T47D (cell line): ENCODE data around the gene SLC22A3.
"Not testable (repeated sequence)": the region's sequence is repeated elsewhere in the genome, so short reads cannot be mapped to it uniquely, and the experiment has no call there.

ENCODE experiments used
- DNase-seq, 2 experiments: peaks; one replicate each; pipeline versions ENCODE4 v3.0.0 to v3.0.0-alpha.2; 2011 to 2012; ENCODE audit warnings: low read depth in 1 of 2, low spot score in 1 of 2
- JUND ChIP-seq: IDR thresholded peaks from 2 replicates; pipeline ENCODE4 v1.6.1; 2012; ENCODE audit warnings: low read depth
- in situ Hi-C: cut with HindIII; loops from 2 replicates; pipeline ENCODE4 v1.10.0; 2016; ENCODE audit warnings: low sequenced_read_pairs, low pct_unique_long_range_greater_than_20kb

The SLC22A3 gene

DNA sequence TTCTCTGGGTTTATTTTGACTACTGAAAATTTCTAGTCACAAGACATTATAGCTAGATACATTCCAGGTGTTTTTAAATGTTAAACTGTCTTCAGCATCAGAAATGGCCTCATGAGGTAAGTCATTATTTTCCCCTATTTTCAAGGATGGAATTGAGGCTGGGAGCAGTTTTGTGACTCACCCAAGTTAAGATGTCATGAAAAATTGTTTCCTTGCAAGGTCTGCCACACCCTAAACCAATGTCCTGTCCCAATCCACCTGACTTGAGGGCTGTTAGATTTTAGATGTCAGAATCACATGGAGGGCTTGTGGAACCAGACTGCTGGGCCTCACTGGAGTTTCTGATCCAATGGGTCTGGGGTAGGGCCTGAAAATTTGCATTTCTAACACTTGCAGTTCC is 16.9 kb downstream of the SLC22A3 start:
- no peak for DNase-seq
- no peak for TF ChIP-seq JUND
- in situ Hi-C loops: no loop called here

DNA sequence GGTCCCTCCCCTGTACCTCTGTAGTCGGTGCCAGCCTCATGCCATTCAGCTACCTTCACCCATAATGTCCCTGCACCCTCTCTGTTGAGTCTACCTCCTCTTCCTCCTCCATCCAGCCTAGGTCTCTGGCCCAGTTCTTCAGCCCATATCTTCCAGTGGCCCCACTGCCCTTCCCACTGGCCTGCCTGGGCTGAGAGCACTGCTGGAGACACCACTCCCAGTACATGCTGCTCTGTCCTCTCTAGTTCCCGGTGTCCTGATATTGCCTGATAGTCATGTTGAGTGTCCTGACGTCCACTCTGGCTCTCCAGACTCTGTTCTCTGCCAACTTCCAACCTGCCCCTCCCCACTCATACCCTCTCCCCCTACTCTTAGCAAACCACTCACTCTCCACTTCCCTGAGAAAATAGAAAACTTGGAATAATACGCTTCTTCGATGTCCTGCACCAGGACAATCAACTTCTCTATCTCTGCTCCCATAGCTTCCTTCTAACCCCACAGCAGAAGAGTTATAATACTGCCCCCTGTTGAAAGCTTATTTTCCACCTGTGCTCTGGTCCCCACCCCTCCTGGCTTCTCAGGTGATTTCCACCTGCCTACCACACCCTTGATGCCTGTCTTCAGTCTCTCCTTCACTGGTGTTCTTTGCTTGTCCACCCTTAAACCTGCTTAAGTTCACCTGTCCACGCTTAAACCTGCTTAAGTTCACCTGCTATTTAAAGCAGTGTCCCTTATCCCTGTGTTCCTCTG is 19.8 kb downstream of the SLC22A3 start:
- in situ Hi-C loops: no loop called here
- TF ChIP-seq JUND: no peak
- no peak for DNase-seq

GRCh38 chr6:160368670-160369069 is 20.5 kb downstream of the SLC22A3 start:
- TF ChIP-seq JUND: no peak
- in situ Hi-C loops: no loop called here
- DNase-seq: no peak

DNA sequence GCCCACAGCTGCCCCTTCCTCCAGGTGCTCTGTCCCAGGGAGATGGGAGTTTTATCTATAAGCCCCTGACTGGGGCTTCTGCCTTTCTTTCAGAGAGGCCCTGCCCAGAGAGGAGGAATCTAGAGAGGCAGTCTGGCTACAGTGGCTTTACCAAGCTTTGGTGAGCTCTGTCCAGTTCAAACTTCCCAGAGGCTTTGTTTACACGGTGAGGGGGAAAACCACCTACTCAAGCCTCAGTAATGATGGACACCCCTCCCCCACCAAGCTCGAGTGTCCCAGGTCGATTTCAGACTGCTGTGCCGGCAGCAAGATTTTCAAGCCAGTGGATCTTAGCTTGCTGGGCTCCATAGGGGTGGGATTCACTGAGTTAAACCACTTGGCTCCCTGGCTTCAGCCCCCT is 25.4 kb downstream of the SLC22A3 start:
- in situ Hi-C loops, DNase-seq: not testable (repeated sequence)

GRCh38 chr6:160374836-160375560 is 26.8 kb downstream of the SLC22A3 start:
- in situ Hi-C loops: no loop called here
- TF ChIP-seq JUND: no peak
- DNase-seq: no peak

- no peak for TF ChIP-seq JUND
- in situ Hi-C loops: no loop called here
- no peak for DNase-seq
Measured at GRCh38 chr6:160375561-160375949, 27.4 kb downstream of the SLC22A3 start.

GRCh38 chr6:160376445-160376844 is 28.3 kb downstream of the SLC22A3 start:
- no peak for TF ChIP-seq JUND
- in situ Hi-C loops: no loop called here
- no peak for DNase-seq

- no peak for DNase-seq
- TF ChIP-seq JUND: no peak
- in situ Hi-C loops: no loop called here
Measured at GRCh38 chr6:160378218-160378617, 30.0 kb downstream of the SLC22A3 start.

DNA sequence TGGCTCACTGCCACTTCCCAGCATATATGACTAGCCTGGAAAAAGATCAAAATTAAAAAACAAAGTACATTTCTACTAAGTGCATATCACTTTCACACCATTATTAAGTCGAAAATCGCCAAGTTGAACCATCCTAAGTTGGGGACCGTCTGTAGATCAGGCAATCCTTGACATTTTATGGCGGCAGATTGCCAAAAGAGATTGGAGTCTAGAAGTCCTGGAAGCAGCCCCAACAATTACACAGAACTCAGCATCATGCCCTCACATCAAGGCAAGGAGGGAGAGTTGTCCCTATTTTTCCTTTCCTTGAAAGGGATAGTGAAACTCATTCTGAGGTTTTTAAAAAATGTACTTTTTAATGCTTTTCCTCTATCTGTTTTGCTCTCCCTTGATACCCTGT is 30.7 kb downstream of the SLC22A3 start:
- no peak for TF ChIP-seq JUND
- in situ Hi-C loops: no loop called here
- DNase-seq: no peak

DNA sequence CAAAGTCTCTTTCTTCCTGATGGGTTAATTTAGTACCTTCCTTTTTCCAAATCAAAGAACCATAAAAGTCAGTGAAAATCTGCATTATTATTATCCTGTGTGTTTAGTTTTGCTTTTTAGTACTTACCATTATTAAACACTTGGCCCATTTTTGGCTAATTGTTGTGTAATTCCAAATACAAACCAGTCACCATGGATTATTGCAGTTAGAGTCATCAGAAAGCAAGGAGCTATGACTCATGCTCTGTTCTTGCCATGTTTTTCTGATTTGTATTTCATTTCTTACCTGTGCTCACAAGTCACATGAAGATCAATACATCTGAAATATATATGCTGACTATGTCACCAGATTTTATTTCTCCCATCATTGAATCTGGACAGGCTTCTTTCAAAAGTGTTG is 31.3 kb downstream of the SLC22A3 start:
- TF ChIP-seq JUND: no peak
- in situ Hi-C loops: no loop called here
- DNase-seq: no peak

DNA sequence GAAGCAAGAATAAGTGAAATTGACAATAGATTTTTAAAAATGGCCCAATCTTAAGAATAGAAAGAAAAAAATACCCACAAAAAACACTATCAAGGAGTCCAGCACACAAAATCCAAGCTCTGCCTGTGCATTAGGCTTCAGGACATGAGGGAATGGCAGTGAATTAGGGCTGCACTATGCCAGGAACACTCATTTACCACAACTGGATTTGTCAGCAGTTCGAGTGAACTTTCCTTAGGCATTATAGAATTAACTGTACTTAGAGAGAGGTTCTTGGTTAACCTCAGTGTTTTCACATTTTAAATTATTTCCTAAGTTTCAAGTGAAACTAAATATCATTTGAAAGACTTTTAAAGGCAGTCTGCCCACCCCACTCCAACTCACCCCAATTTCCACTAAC is 34.8 kb downstream of the SLC22A3 start:
- no peak for TF ChIP-seq JUND
- in situ Hi-C loops: no loop called here
- DNase-seq: no peak

- no peak for DNase-seq
- in situ Hi-C loops: no loop called here
- no peak for TF ChIP-seq JUND
Measured at GRCh38 chr6:160386869-160387530, 38.8 kb downstream of the SLC22A3 start.
